GM12878 (cell line): Measurements from ENCODE around the gene AKAP8. TPM values are rescaled to one million over a fixed set of nuclear protein-coding genes. Genes with fewer than 3 reads are reported as not detected.
A peak's percentile ranks its signal among the peaks of the same experiment; 100 is the strongest.

Source experiments
- ATAC-seq: fragments of 200-7000 bp; cut with Tn5 transposase; 3 replicates; pipeline ENCODE4 v1.9.1; 2020; ENCODE audit warnings: mild to moderate bottlenecking, moderate library complexity
- BruUV-seq: library from RNA; stranded (reverse); fragments of 400-500 nt; replicated peaks from 2 replicates; lab custom pipeline; 2021; lab: Mats Ljungman, UMichigan
- CTCF ChIA-PET: fragments of 300-600 bp; sonication (Branson Sonifier 250); formaldehyde crosslinking; extraction: SDS; loops from one replicate; lab custom pipeline; 2021; ENCODE audit warnings: inconsistent platforms; lab: Yijun Ruan, JAX
- POLR2A ChIA-PET: fragments of 350-600 bp; formaldehyde crosslinking; extraction: SDS; loops from one replicate; lab custom pipeline; 2021; ENCODE audit warnings: inconsistent platforms; lab: Charles Lee
- RAD21 ChIA-PET: fragments of 300-600 bp; sonication (Branson Sonifier 250); formaldehyde crosslinking; loops from one replicate; lab custom pipeline; 2023; ENCODE audit warnings: antibody characterized with exemption; ENCODE audit not compliant: unreplicated experiment; lab: Charles Lee
- SMC1A ChIA-PET: fragments of 300-600 bp; sonication (Branson Sonifier 250); formaldehyde crosslinking; loops from one replicate; lab custom pipeline; 2023; ENCODE audit not compliant: unreplicated experiment, uncharacterized antibody; lab: Charles Lee
- DNase-seq: peaks from one replicate; pipeline ENCODE4 v3.0.0-alpha.2; 2011; ENCODE audit warnings: low read depth, low spot score
- FAIRE-seq: peaks from 3 replicates; lab custom pipeline; 2011; peaks lifted over from hg19 to GRCh38; lab: Jason Lieb, UNC
- H2AFZ ChIP-seq: 2 replicates; pipeline ENCODE4 v1.6.0; 2011; ENCODE audit warnings: low read depth, low read length, control low read depth; ENCODE audit not compliant: control insufficient read depth
- H3K27ac ChIP-seq: 2 replicates; pipeline ENCODE4 v1.5.1; 2011; ENCODE audit warnings: control low read depth; ENCODE audit not compliant: control insufficient read depth, insufficient read depth
- H3K27me3 ChIP-seq, 2 experiments: replicated peaks in 1 of 2; 2 replicates each; pipeline versions ENCODE4 v1.6.0 to v1.6.1; 2011; ENCODE audit warnings: low read length in 1 of 2; ENCODE audit not compliant: control insufficient read depth in 2 of 2, insufficient read depth in 2 of 2
- H3K36me3 ChIP-seq, 2 experiments: 2 replicates each; pipeline ENCODE4 v1.5.1; 2011; ENCODE audit warnings: low read length in 1 of 2; ENCODE audit not compliant: control insufficient read depth in 2 of 2, insufficient read depth in 2 of 2
- H3K4me1 ChIP-seq: 2 replicates; pipeline ENCODE4 v1.6.1; 2011; ENCODE audit warnings: mild to moderate bottlenecking, low read length, moderate library complexity, mixed read lengths; ENCODE audit not compliant: control insufficient read depth, insufficient read depth
- H3K4me2 ChIP-seq: 2 replicates; pipeline ENCODE4 v1.6.0; 2011; ENCODE audit warnings: control low read depth; ENCODE audit not compliant: control insufficient read depth, insufficient read depth
- H3K4me3 ChIP-seq: fragments of 200-600 bp; sonication (generic); 2 replicates; pipeline ENCODE4 v1.5.1; 2016
- H3K79me2 ChIP-seq: 2 replicates; pipeline ENCODE4 v1.6.0; 2011; ENCODE audit warnings: low read length; ENCODE audit not compliant: control insufficient read depth, insufficient read depth
- H3K9ac ChIP-seq: 2 replicates; pipeline ENCODE4 v1.8.0; 2011; ENCODE audit warnings: low read length, control low read depth, mixed read lengths; ENCODE audit not compliant: control insufficient read depth, insufficient read depth
- H3K9me3 ChIP-seq: replicated peaks from 3 replicates; pipeline ENCODE4 v1.5.1; 2011; ENCODE audit warnings: mild to moderate bottlenecking, low read length; ENCODE audit not compliant: control insufficient read depth, insufficient read depth
- H4K20me1 ChIP-seq: 2 replicates; pipeline ENCODE4 v1.6.0; 2011; ENCODE audit not compliant: control insufficient read depth, insufficient read depth
- BCL3 ChIP-seq: IDR thresholded peaks from 2 replicates; pipeline ENCODE4 v1.6.1; 2011; ENCODE audit warnings: borderline replicate concordance, low read depth, mild to moderate bottlenecking, moderate library complexity, low read length; ENCODE audit not compliant: insufficient read depth, poor library complexity, severe bottlenecking
- CUX1 ChIP-seq: IDR thresholded peaks from 2 replicates; pipeline ENCODE4 v1.6.1; 2012; ENCODE audit warnings: improper control_type of control experiment, low read depth, low read length; ENCODE audit not compliant: insufficient replicate concordance
- ETV6 ChIP-seq, 2 experiments: fragments of 450-650 bp in 1 of 2; IDR thresholded peaks in 1 of 2; conservative IDR thresholded peaks in 1 of 2; 2 replicates each; pipeline ENCODE4 v1.6.1; 2014; ENCODE audit warnings: antibody characterized with exemption in 1 of 2, borderline replicate concordance in 1 of 2, low read depth in 1 of 2, mild to moderate bottlenecking in 1 of 2, moderate library complexity in 1 of 2
- FOS ChIP-seq: IDR thresholded peaks from 3 replicates; pipeline ENCODE4 v1.6.1; 2011; ENCODE audit warnings: borderline replicate concordance; ENCODE audit not compliant: insufficient read length; ENCODE audit errors: extremely low read depth
- FOXK2 ChIP-seq: fragments of 450-650 bp; IDR thresholded peaks from 2 replicates; pipeline ENCODE4 v1.6.1; 2017; ENCODE audit warnings: mild to moderate bottlenecking, moderate library complexity
- SIN3A ChIP-seq: IDR thresholded peaks from 2 replicates; pipeline ENCODE4 v1.6.1; 2012; ENCODE audit warnings: low read depth, low read length, improper control_type of control experiment
- SMAD5 ChIP-seq: IDR thresholded peaks from 2 replicates; pipeline ENCODE4 v1.6.1; 2016; ENCODE audit warnings: antibody characterized with exemption, low read depth
- SP1 ChIP-seq: IDR thresholded peaks from one replicate; pipeline ENCODE4 v1.6.1; 2011; ENCODE audit warnings: low read depth, low read length
- SUPT20H ChIP-seq: IDR thresholded peaks from 2 replicates; pipeline ENCODE4 v1.6.1; 2011; ENCODE audit warnings: low read depth, mild to moderate bottlenecking, low read length, moderate library complexity, borderline replicate concordance; ENCODE audit not compliant: control insufficient read depth
- TBL1XR1 ChIP-seq: IDR thresholded peaks from 2 replicates; pipeline ENCODE4 v1.6.1; 2012; ENCODE audit warnings: low read depth, low read length, improper control_type of control experiment
- ZBTB33 ChIP-seq: fragments of 450-650 bp; IDR thresholded peaks from 2 replicates; pipeline ENCODE4 v1.6.1; 2017; ENCODE audit warnings: mild to moderate bottlenecking
- ZNF622 ChIP-seq: fragments of 450-650 bp; IDR thresholded peaks from 2 replicates; pipeline ENCODE4 v1.6.1; 2017; ENCODE audit warnings: mild to moderate bottlenecking, inconsistent platforms
- WGBS: methylation state at CpG from one replicate; pipeline ENCODE4 v1.1.6; 2016; ENCODE audit warnings: low lambda C conversion rate; ENCODE audit not compliant: insufficient replicate concordance, insufficient coverage; ENCODE audit errors: missing lambda C conversion rate; 5-methylcytosine and 5-hydroxymethylcytosine counted together
- in situ Hi-C: fragments of 300-500 bp; cut with MboI; formaldehyde crosslinking; loops from 9 replicates; pipeline ENCODE4 v1.14.3; 2018; ENCODE audit warnings: mixed read lengths
- intact Hi-C: fragments of 100-400 bp; cut with micrococcal nuclease; formaldehyde crosslinking; loops from one replicate; pipeline ENCODE4 v1.14.2; 2022; ENCODE audit not compliant: unreplicated experiment
- polyA plus RNA-seq, 11 experiments: library from polyadenylated mRNA; depleted of rRNA in 4 of 11; unstranded in 6 of 11; stranded (reverse) in 5 of 11; fragments of >200 nt; fragmentation: Nextera tagmentation in 4 of 11; fragmentation: Illumina TruSeq in 1 of 11; extraction: Ambion mirVana in 4 of 11; extraction: Trizol in 1 of 11; gene quantifications; 1 replicate in 1 of 11; 2 replicates in 10 of 11; pipeline versions ENCODE4 v1.2.1 to v1.2.3, GENCODE V29; 2011 to 2016; ENCODE audit warnings: inconsistent platforms in 2 of 11, missing spikeins in 2 of 11, low read depth in 1 of 11
- total RNA-seq, 4 experiments: library from RNA; depleted of rRNA in 3 of 4; stranded (reverse); fragments of >200 nt in 3 of 4; fragmentation: Illumina TruSeq in 1 of 4; extraction: Trizol in 1 of 4; gene quantifications; 2 replicates each; pipeline versions ENCODE4 v1.2.1 to v1.2.3, GENCODE V29; 2013 to 2021

AKAP8 gene
- total and polyA plus RNA-seq, 10 of the 15 experiments (the other 5 are each of a cell fraction or from before 2014, with no cell fraction given): 5.3 to 57.7 (median 20.6) TPM

GRCh38 chr19:15381864-15382263 lies 2.3 kb upstream of the AKAP8 start:
- Histone ChIP-seq H3K9ac (peak overlapping the region; percentile 11; the same call in 1 of the 2 replicates), H3K9me3 (no peaks in the 10 kb centered on the region), H4K20me1 (no peaks in the 10 kb centered on the region), H3K4me3 (no peak overlapping the region), H3K4me2 (no peak overlapping the region; the same call in 1 of the 2 replicates), H2AFZ (no peak overlapping the region), H3K4me1 (peaks cover 21% of the 10 kb centered on the region), H3K27me3 (no peaks in the 10 kb centered on the region), H3K36me3 (peaks cover 0 to 6% of the 10 kb centered on the region in 2 experiments; a peak in 3 of 4 replicates), H3K79me2 (peaks cover 29% of the 10 kb centered on the region), H3K27ac (no peak overlapping the region; the same call in 1 of the 2 replicates)
- ChIA-PET RAD21 (interaction anchor here (0.7 to 1.0 kb wide), 2 partner anchors 174 to 221 kb away, joined by 3 to 4 read pairs; no protein-coding TSS in a partner anchor), SMC1A (no interaction called here), CTCF (no interaction called here), POLR2A (no interaction called here)
- ATAC-seq: no peak
- TF ChIP-seq FOXK2 (no peak), ZBTB33 (no peak), SUPT20H (no peak), SP1 (no peak), CUX1 (no peak), TBL1XR1 (no peak), FOS (no peak), SIN3A (no peak), ETV6 (conservative IDR thresholded peaks at IDR 0.05 in 1 of 2, IDR thresholded peaks at IDR 0.05 in 1 of 2; ENCODE audit: borderline replicate concordance in 1 of 2, low read depth in 1 of 2) (no peak), ZNF622 (no peak), SMAD5 (no peak), BCL3 (no peak)
- FAIRE-seq: no peak
- no TSS peak for BruUV-seq
- in situ Hi-C loops: no loop called here
- WGBS: 40% methylated on average over 4 of the region's 6 CpGs
- DNase-seq: no peak
- intact Hi-C loops: no loop called here
